ENCODE results near the gene PCDH15. TPM values are rescaled to one million over a fixed set of nuclear protein-coding genes. Genes with fewer than 3 reads are reported as not detected.

PCDH15 gene
- total and polyA plus RNA-seq, 2 of the 4 experiments (the other 2 are of a cell fraction) = not detected

- Histone ChIP-seq H3K27me3 (ENCODE audit: control insufficient read depth, insufficient read depth, low read length) (no peaks in the 10 kb centered on the region), H2BK20ac (ENCODE audit: low read depth, low read length) (no peak overlapping the region), H3K27ac (ENCODE audit: insufficient read depth, low read length) (no peak overlapping the region), H2AK5ac (ENCODE audit: low read depth, low read length) (no peak overlapping the region), H3K14ac (replicated peaks; ENCODE audit: low read depth, low read length) (no peak overlapping the region), H3K9me3 (ENCODE audit: control insufficient read depth, insufficient read depth, low read length) (no peaks in the 10 kb centered on the region), H4K91ac (ENCODE audit: insufficient read depth, low read depth, low read length) (no peak overlapping the region), H3K9ac (ENCODE audit: low read depth, low read length) (no peak overlapping the region), H3K23ac (ENCODE audit: low read depth, low read length) (no peak overlapping the region), H3K4me2 (ENCODE audit: low read depth, low read length) (no peak overlapping the region), H3K4ac (ENCODE audit: low read depth, low read length) (no peak overlapping the region), H3K4me1 (ENCODE audit: control insufficient read depth, insufficient read depth, low read length) (no peaks in the 10 kb centered on the region), H4K5ac (ENCODE audit: low read depth, low read length) (no peak overlapping the region), H2BK15ac (ENCODE audit: low read depth, low read length) (no peak overlapping the region), H3K18ac (ENCODE audit: low read depth, low read length) (no peak overlapping the region), H3K79me1 (ENCODE audit: low read depth in 1 of 2, low read length in 2 of 2) (no peaks in the 10 kb centered on the region), H2AFZ (replicated peaks; ENCODE audit: low read length, poor library complexity) (no peak overlapping the region), H3K56ac (ENCODE audit: extremely low read depth, insufficient read depth, low read length) (no peak overlapping the region), H3K9me1 (ENCODE audit: insufficient read depth, low read length) (no peaks in the 10 kb centered on the region), H3K4me3 (ENCODE audit: insufficient read depth, low read depth, low read length) (no peak overlapping the region), H2BK120ac (ENCODE audit: low read depth, low read length) (no peak overlapping the region), H4K20me1 (ENCODE audit: insufficient read depth, low read length) (no peaks in the 10 kb centered on the region), H2AK9ac (replicated peaks; ENCODE audit: low read depth, low read length, poor library complexity) (no peak overlapping the region), H4K8ac (ENCODE audit: low read depth in 2 of 2, low read length in 2 of 2) (no peak overlapping the region), H3K36me3 (ENCODE audit: control insufficient read depth, insufficient read depth, low read length) (no peaks in the 10 kb centered on the region), H2BK5ac (ENCODE audit: low read depth, low read length, poor library complexity, severe bottlenecking) (no peak overlapping the region)
- in situ Hi-C loops (cut with MboI; ENCODE audit: low sequenced_read_pairs) = no loop called here
- no CpG with 5 or more reads among the region's 1 CpG for WGBS, 2 experiments (ENCODE audit: extremely low coverage in 2 of 2, insufficient read length in 1 of 2)
- POLR2A ChIA-PET (ENCODE audit: unreplicated experiment) = no interaction called here
- no peak for DNase-seq
- intact Hi-C loops (cut with micrococcal nuclease) = no loop called here
- no peak for ATAC-seq (ENCODE audit: low read depth)
- CTCF ChIA-PET = no interaction called here
- BruUV-seq (replicated peaks) = no TSS peak
- TF ChIP-seq MXI1 (IDR thresholded peaks at IDR 0.05; ENCODE audit: borderline replicate concordance, low read depth, low read length) (no peak), MAFK (IDR thresholded peaks at IDR 0.05; ENCODE audit: low read depth, low read length) (peak; percentile 63)
- dilution Hi-C loops (cut with HindIII; ENCODE audit: low sequenced_read_pairs, unreplicated experiment) = no loop called here
Observed at GRCh38 chr10:54318470-54318869, 482.6 kb downstream of the PCDH15 start.

Measured in IMR-90 (cell line).